ENCODE data around the gene BMPR1B. TPM values are rescaled to one million over a fixed set of nuclear protein-coding genes. Genes with fewer than 3 reads are reported as not detected.

Gene BMPR1B
- total RNA-seq, 1 experiment from 2014 or later: 10.5 TPM

GRCh38 chr4:94959307-94959706, 201.6 kb downstream of the BMPR1B start:
- DNase-seq (ENCODE audit: low spot score): no peak

- DNase-seq (ENCODE audit: low spot score): no peak
Observed at GRCh38 chr4:94960708-94961107, 203.0 kb downstream of the BMPR1B start.

- DNase-seq (ENCODE audit: low spot score): peak; percentile 59
Observed at GRCh38 chr4:94961420-94961819, 203.7 kb downstream of the BMPR1B start.

GRCh38 chr4:94962484-94962883, 204.7 kb downstream of the BMPR1B start:
- no peak for DNase-seq (ENCODE audit: low spot score)

GRCh38 chr4:94965852-94966251, 208.1 kb downstream of the BMPR1B start:
- DNase-seq (ENCODE audit: low spot score): no peak

- DNase-seq (ENCODE audit: low spot score): no peak
Observed at GRCh38 chr4:94968493-94968892, 210.7 kb downstream of the BMPR1B start.

GRCh38 chr4:94970650-94971049, 212.9 kb downstream of the BMPR1B start:
- no peak for DNase-seq (ENCODE audit: low spot score)

GRCh38 chr4:94974773-94975172, 217.0 kb downstream of the BMPR1B start:
- DNase-seq (ENCODE audit: low spot score): peak; percentile 41

GRCh38 chr4:94976371-94977011, 218.7 kb downstream of the BMPR1B start:
- peak; percentile 38 for DNase-seq (ENCODE audit: low spot score)

GRCh38 chr4:94978904-94979303, 221.1 kb downstream of the BMPR1B start:
- DNase-seq (ENCODE audit: low spot score): no peak

- DNase-seq (ENCODE audit: low spot score): no peak
Observed at GRCh38 chr4:94979621-94980020, 221.9 kb downstream of the BMPR1B start.

- peak; percentile 57 for DNase-seq (ENCODE audit: low spot score)
Observed at GRCh38 chr4:94995684-94996394, 238.1 kb downstream of the BMPR1B start.

- no peak for DNase-seq (ENCODE audit: low spot score)
Observed at GRCh38 chr4:95000076-95000648, 242.4 kb downstream of the BMPR1B start.

GRCh38 chr4:95004912-95005311, 247.2 kb downstream of the BMPR1B start:
- no peak for DNase-seq (ENCODE audit: low spot score)

- no peak for DNase-seq (ENCODE audit: low spot score)
Observed at GRCh38 chr4:95007998-95008397, 250.2 kb downstream of the BMPR1B start.

- no peak for DNase-seq (ENCODE audit: low spot score)
Observed at GRCh38 chr4:95013236-95013635, 255.5 kb downstream of the BMPR1B start.

- DNase-seq (ENCODE audit: low spot score): no peak
Observed at GRCh38 chr4:95014068-95014467, 256.3 kb downstream of the BMPR1B start.

GRCh38 chr4:95017305-95018064, 259.7 kb downstream of the BMPR1B start:
- DNase-seq (ENCODE audit: low spot score): no peak

GRCh38 chr4:95018785-95019184, 261.0 kb downstream of the BMPR1B start:
- DNase-seq (ENCODE audit: low spot score): no peak

GRCh38 chr4:95020521-95020920, 262.8 kb downstream of the BMPR1B start:
- no peak for DNase-seq (ENCODE audit: low spot score)

- no peak for DNase-seq (ENCODE audit: low spot score)
Observed at GRCh38 chr4:95021099-95021498, 263.3 kb downstream of the BMPR1B start.

- no peak for DNase-seq (ENCODE audit: low spot score)
Observed at GRCh38 chr4:95023110-95023509, 265.4 kb downstream of the BMPR1B start.
